Loucy (cell line): ENCODE results near the gene RAB7A.

ENCODE experiments used
- EZH2phosphoT487 ChIP-seq: fragments of 200-600 bp; IDR thresholded peaks from 2 replicates; pipeline ENCODE4 v1.6.1; 2018; ENCODE audit warnings: antibody characterized with exemption, mild to moderate bottlenecking, moderate library complexity, borderline replicate concordance
- TF ChIP-seq, protein P1 (sequence below): fragments of 200-600 bp; sonication (generic); conservative IDR thresholded peaks from 2 replicates; pipeline ENCODE4 v1.5.1; 2014; ENCODE audit warnings: mild to moderate bottlenecking, antibody characterized with exemption, low read length

GRCh38 chr3:128846486-128846891 lies 120.5 kb downstream of the RAB7A start:
- TF ChIP-seq, protein P1, sequence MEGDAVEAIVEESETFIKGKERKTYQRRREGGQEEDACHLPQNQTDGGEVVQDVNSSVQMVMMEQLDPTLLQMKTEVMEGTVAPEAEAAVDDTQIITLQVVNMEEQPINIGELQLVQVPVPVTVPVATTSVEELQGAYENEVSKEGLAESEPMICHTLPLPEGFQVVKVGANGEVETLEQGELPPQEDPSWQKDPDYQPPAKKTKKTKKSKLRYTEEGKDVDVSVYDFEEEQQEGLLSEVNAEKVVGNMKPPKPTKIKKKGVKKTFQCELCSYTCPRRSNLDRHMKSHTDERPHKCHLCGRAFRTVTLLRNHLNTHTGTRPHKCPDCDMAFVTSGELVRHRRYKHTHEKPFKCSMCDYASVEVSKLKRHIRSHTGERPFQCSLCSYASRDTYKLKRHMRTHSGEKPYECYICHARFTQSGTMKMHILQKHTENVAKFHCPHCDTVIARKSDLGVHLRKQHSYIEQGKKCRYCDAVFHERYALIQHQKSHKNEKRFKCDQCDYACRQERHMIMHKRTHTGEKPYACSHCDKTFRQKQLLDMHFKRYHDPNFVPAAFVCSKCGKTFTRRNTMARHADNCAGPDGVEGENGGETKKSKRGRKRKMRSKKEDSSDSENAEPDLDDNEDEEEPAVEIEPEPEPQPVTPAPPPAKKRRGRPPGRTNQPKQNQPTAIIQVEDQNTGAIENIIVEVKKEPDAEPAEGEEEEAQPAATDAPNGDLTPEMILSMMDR, result no peak
- no peak for TF ChIP-seq EZH2phosphoT487
